ENCODE data around the gene RBMS1.

Gene RBMS1

DNA sequence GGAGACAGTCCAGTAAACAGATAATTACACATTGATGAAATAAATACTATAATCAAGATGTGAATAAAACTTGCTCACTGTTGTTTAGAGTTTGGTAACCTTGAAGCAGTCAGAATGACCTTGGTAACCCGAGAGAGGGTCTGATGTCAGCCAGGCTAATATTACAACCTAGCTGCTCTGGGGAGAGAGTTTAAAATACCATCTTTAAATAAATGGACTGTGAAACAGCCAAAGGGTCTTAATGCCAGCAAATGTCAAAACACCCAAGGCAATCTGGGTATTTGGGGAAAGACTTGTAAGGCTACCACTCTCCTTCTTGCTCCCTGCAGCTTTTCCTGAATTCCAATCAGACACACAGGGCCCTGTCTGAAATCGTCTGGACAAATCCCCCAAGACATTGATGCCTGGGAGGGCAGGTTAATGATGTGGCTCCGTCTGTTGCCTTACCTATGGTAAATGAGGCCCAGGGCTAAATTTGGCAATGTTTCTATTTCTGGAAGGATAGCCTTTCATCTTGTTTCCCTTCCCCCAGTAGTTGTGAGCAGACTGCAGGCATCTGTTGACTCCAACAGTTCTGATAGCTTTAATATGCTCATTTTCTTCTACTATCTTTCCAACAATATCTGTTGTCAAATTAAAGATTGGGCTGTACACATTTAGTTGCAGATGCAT is 250.6 kb downstream of the RBMS1 start:
- no peak for DNase-seq

DNA sequence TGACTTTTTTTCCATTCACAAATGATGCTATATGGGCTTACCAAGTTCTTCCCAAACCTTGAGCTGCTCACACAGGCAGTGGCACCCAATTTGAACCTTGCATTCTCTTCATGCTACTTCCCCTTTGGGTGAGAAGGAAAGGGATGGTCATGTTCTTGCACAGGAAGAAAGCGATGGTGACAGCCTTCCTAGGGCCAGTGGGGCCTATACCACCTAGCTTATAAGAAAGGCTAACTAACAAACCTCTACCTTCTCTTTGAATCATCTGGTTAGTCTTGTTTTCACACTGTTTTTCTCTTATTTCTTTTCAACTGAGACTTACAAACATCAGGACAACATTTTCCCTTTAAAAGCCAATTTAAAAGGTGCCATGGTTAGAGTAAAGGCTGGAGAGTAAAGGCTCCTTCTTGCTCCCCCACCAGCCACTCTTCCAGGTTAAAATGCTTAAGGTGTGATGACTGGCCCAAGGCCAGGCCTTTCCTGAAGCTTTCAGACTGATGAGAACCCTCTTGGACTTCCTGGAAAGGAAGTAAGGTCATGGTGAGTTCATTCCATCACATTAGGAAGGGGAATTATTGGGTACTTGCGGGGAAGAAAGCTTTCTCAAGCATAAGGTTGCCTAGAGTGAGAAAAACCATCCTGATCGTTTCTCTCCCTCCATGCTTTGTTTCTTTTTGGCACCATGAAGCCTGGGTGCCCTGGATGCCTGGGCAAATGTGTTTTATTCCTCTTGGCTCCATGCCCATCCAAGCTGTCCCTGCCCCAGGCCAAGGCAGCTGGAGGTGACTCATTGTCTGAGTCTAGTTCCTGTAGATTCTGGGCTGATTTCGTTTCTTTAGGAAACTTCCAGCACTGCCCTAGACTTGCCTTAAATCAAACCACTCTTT is 252.1 kb downstream of the RBMS1 start:
- DNase-seq: no peak

DNA sequence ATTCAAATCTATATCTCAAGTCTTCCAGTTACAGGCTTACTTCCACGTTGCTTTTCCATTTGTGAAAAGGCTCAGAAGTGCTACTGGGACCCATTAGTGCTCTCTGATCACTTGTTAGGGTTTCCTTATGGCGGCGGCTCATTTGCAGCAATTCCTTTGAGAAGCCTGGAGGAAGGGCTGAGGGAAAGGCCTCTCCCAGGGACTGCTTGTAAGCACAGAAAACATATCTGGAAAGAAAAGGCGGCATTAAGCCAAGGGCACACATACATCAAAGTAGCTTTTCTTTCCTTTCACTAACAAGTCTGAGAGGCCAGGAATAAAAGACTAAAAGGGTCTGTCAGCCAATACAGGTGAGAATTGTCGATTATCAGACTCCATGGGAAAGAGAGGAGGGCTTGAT is 254.2 kb downstream of the RBMS1 start:
- no peak for DNase-seq

DNA sequence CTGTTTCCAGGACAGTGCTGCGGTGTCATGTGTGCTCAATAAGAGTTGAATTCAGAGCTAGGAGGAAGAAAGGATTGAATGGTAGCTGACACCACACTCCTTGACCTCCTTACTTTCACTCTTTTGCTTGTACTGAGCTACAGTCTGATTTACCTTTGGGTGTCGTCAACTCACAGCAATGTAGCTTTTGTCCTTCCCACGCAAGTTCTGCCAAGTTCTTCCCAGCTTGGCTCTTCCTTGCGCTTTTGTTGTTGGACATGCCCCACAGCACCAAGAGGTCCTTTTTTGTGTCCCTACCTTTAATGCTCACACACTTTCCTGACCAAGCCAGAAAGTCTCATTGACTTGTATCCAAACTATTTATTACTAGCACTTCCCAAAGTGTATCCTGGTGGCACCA is 255.2 kb downstream of the RBMS1 start:
- no peak for DNase-seq

DNA sequence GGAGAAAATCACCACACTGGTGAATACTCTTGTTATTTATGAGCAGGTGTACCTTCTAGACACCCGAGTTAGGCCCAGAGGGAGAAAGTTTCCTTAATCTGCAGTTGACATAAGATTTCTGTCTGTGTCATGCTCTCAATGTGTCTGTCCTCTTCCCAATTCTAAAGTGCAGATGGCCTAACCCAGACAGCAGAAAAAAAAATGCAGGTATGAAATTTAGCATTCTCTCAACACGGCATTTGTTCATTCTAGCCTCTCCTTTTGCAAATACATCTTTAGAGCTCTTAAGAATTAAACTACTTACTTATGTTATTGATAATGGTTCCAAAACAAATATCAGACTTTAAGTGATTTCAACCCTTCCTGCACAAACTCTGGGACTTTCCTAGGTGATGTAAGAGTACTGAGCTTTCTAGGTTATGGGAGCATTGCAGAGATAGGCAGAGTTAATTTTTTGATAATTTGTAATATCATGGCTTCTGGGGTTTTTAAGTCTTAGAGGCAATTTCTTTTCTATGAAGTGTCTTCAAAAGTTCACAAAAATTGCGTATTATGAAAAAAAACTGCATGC is 260.6 kb downstream of the RBMS1 start:
- no peak for DNase-seq

DNA sequence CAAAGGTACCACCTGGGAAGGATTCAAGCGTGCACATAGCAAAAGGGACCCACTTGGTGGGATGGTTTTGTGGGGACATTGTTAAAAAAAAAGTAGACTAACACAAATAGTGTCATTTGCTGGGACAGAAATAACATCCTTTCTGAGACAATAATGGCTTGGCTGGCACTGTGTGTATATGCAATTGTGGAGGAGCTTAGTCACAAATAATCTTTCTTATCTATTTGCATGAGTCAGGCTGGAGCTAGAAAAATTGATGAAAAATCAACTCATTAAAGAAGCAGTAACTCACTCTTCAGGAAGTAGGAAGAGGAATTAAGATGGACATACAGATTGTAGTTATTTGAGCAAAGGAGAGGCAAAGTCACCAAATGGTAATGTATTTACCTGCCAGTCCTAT is 264.0 kb downstream of the RBMS1 start:
- no peak for DNase-seq

GRCh38 chr2:160228141-160228917 is 265.3 kb downstream of the RBMS1 start:
- DNase-seq: no peak

DNA sequence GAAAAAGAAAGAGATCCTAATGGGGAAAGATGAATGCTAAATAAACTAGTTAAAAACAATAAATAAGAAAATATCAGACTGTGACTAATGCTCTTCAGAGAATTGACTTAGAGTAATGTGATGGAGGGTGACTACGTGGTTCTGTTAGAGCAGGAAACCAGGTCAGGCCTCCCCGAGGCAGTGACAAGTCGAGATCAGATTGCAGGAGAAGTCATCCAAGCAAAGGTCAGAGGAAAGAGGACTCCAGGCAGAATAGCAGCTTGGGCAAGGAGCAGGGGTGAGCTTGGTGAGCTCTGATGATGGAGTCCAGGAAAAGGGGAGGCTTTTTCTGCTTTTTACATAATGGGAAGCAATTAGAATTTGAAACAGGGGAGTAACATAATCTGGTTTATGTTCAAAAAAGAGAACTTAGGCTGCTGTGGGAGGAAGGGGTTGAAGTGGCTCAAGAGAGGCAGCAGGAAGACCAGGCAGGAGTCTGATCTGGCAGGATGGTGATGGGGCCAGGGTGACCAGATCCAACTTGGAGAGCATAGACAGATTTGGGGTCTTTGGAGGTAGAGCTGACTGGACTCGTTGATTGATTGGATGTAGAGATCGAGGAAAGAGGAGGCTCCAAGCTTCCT is 266.2 kb downstream of the RBMS1 start:
- no peak for DNase-seq

- no peak for DNase-seq
Observed at GRCh38 chr2:160226367-160226766, 267.2 kb downstream of the RBMS1 start.

- no peak for DNase-seq
Observed at GRCh38 chr2:160225722-160226121, 267.9 kb downstream of the RBMS1 start.

DNA sequence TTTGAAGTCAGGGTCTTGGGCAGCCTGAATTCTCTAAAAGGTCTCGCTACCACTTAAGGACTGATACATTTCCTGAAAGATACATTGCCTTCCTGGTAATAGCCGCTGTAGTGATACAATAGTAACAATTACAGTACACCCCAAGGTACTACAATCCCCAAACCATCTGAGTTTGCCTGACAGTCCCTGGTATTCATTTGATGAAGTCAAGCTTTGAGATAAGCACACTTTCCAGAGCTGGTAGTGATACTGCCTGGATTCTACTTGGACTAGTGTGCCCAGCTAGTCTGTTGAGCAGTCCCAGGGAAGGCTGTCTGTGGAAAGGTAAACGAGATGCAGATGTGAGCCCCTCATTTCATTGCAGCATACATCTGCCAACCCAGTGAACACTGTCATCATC is 269.1 kb downstream of the RBMS1 start:
- no peak for DNase-seq

GRCh38 chr2:160224060-160224459 is 269.5 kb downstream of the RBMS1 start:
- no peak for DNase-seq

DNA sequence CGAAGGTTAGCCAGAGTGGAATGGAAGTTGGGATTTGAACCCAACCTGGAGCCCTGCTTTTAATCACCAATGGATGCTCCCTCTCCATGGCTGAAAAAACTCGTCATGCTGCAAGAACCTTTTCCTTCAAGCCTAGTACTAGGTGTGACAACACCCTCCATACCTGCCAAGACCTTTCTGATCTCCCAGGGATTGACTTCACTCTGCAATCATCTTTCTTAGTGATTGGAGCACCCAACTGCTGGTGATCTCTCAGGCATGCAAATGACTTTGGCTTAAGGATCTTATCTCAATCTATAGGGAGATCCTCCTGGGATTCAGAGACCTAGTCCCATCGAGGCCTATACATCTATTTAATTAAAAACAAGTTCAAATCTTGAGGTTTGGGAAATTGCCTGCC is 270.0 kb downstream of the RBMS1 start:
- no peak for DNase-seq

- no peak for DNase-seq
Observed at GRCh38 chr2:160222546-160223283, 270.9 kb downstream of the RBMS1 start.

Data from CD4-positive, alpha-beta T cell treated with Interferon gamma for 1 hour (primary cell).